HepG2 (cell line): ENCODE data around the gene PSMD1. TPM values are rescaled to one million over a fixed set of nuclear protein-coding genes. Genes with fewer than 3 reads are reported as not detected.

Experiments
- AGO2 ChIP-seq: fragments of 200-400 bp; formaldehyde crosslinking; optimal IDR thresholded peaks from 2 replicates; pipeline ENCODE3; 2017; ENCODE audit warnings: mild to moderate bottlenecking, low read depth, low read length, moderate library complexity
- BATF2 ChIP-seq: sonication (generic); formaldehyde crosslinking; IDR thresholded peaks from 2 replicates; pipeline ENCODE4 v1.8.0; 2022; ENCODE audit warnings: mild to moderate bottlenecking, missing genetic modification reagents, moderate library complexity
- HNF4G ChIP-seq, 2 experiments: sonication (generic) in 1 of 2; formaldehyde crosslinking in 1 of 2; IDR thresholded peaks; 2 replicates each; pipeline versions ENCODE4 v1.4.0 to v1.6.1; 2011 to 2020; ENCODE audit warnings: borderline replicate concordance in 2 of 2, low read depth in 2 of 2, mild to moderate bottlenecking in 2 of 2, low read length in 1 of 2, missing genetic modification reagents in 1 of 2, moderate library complexity in 1 of 2
- NAIF1 ChIP-seq: sonication (generic); formaldehyde crosslinking; IDR thresholded peaks from 2 replicates; pipeline ENCODE4 v1.5.0; 2020; ENCODE audit warnings: mild to moderate bottlenecking, missing genetic modification reagents, borderline replicate concordance
- PATZ1 ChIP-seq: sonication (generic); formaldehyde crosslinking; IDR thresholded peaks from 2 replicates; pipeline ENCODE4 v1.4.0; 2020; ENCODE audit warnings: missing genetic modification reagents
- RAD21 ChIP-seq: fragments of 450-650 bp; formaldehyde crosslinking; IDR thresholded peaks from 2 replicates; pipeline ENCODE4 v1.5.0; 2020; ENCODE audit warnings: mild to moderate bottlenecking
- RBAK ChIP-seq: sonication (generic); formaldehyde crosslinking; IDR thresholded peaks from 2 replicates; pipeline ENCODE4 v1.5.1; 2020; ENCODE audit warnings: mild to moderate bottlenecking, missing genetic modification reagents
- ZNF18 ChIP-seq: sonication (generic); formaldehyde crosslinking; IDR thresholded peaks from 2 replicates; pipeline ENCODE4 v1.8.0; 2022; ENCODE audit warnings: mild to moderate bottlenecking, missing genetic modification reagents; ENCODE audit not compliant: insufficient replicate concordance
- ZNF20 ChIP-seq: sonication (generic); formaldehyde crosslinking; IDR thresholded peaks from 2 replicates; pipeline ENCODE4 v1.4.0; 2020; ENCODE audit warnings: mild to moderate bottlenecking, moderate library complexity, missing genetic modification reagents
- ZNF331 ChIP-seq: sonication (generic); formaldehyde crosslinking; IDR thresholded peaks from 2 replicates; pipeline ENCODE4 v1.4.0; 2020; ENCODE audit warnings: missing genetic modification reagents
- ZNF556 ChIP-seq: sonication (generic); formaldehyde crosslinking; IDR thresholded peaks from 2 replicates; pipeline ENCODE4 v1.4.0; 2020; ENCODE audit warnings: mild to moderate bottlenecking, missing genetic modification reagents, borderline replicate concordance
- ZNF746 ChIP-seq: sonication (generic); formaldehyde crosslinking; IDR thresholded peaks from 2 replicates; pipeline ENCODE4 v1.8.0; 2022; ENCODE audit warnings: mild to moderate bottlenecking, missing genetic modification reagents
- ZNF891 ChIP-seq: sonication (generic); formaldehyde crosslinking; IDR thresholded peaks from 2 replicates; pipeline ENCODE4 v1.5.0; 2020; ENCODE audit warnings: mild to moderate bottlenecking, missing genetic modification reagents
- polyA plus RNA-seq, 8 experiments: library from polyadenylated mRNA; depleted of rRNA in 3 of 8; stranded (reverse) in 7 of 8; unstranded in 1 of 8; fragments of >200 nt; fragmentation: Illumina TruSeq in 4 of 8; extraction: Trizol in 4 of 8; gene quantifications; 2 replicates each; pipeline versions ENCODE4 v1.2.1 to v1.2.3, GENCODE V29; 2011 to 2016; ENCODE audit warnings: low read depth in 4 of 8, missing spikeins in 1 of 8, mixed read lengths in 1 of 8; ENCODE audit not compliant: insufficient read depth in 1 of 8
- total RNA-seq, 5 experiments: library from RNA; depleted of rRNA; stranded (reverse); fragments of >200 nt; fragmentation: Illumina TruSeq; extraction: Trizol; gene quantifications; 2 replicates each; pipeline ENCODE4 v1.2.3, GENCODE V29; 2016; ENCODE audit warnings: low read depth in 1 of 5
- TF ChIP-seq, protein P1 (sequence below): sonication (generic); formaldehyde crosslinking; IDR thresholded peaks from 2 replicates; pipeline ENCODE4 v1.8.0; 2022; ENCODE audit warnings: mild to moderate bottlenecking, missing genetic modification reagents
- TF ChIP-seq, protein P2 (sequence below): sonication (generic); formaldehyde crosslinking; IDR thresholded peaks from 2 replicates; pipeline ENCODE4 v1.5.0; 2020; ENCODE audit warnings: missing genetic modification reagents
- TF ChIP-seq, protein P3 (sequence below): sonication (generic); formaldehyde crosslinking; IDR thresholded peaks from 2 replicates; pipeline ENCODE4 v1.5.0; 2020; ENCODE audit warnings: missing genetic modification reagents

PSMD1 gene
- total and polyA plus RNA-seq, 2 of the 13 experiments (the other 11 are each of a cell fraction or from before 2014, with no cell fraction given): 136 to 191 TPM

GRCh38 chr2:231037202-231037730, 19.4 kb upstream of the PSMD1 start, which contains the start of gene C2orf72 (continued):
- TF ChIP-seq ZNF18 (CRISPR knock-in tag): no peak
- TF ChIP-seq ZNF746 (CRISPR knock-in tag): no peak; the same call in 1 of the 2 replicates
- TF ChIP-seq, protein P1, sequence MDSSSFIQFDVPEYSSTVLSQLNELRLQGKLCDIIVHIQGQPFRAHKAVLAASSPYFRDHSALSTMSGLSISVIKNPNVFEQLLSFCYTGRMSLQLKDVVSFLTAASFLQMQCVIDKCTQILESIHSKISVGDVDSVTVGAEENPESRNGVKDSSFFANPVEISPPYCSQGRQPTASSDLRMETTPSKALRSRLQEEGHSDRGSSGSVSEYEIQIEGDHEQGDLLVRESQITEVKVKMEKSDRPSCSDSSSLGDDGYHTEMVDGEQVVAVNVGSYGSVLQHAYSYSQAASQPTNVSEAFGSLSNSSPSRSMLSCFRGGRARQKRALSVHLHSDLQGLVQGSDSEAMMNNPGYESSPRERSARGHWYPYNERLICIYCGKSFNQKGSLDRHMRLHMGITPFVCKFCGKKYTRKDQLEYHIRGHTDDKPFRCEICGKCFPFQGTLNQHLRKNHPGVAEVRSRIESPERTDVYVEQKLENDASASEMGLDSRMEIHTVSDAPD: no peak
- TF ChIP-seq PATZ1 (CRISPR knock-in tag): peak; percentile 96
- 0 out of 2 replicates have a peak, but pooled peaks have one; percentile 45 for TF ChIP-seq BATF2 (CRISPR knock-in tag)
- TF ChIP-seq RBAK (CRISPR knock-in tag): no peak
- no peak for TF ChIP-seq HNF4G (IDR thresholded peaks at IDR 0.05; ENCODE audit: borderline replicate concordance, low read depth, low read length)
- 0 out of 2 replicates have a peak, but pooled peaks have one; percentile 24 for TF ChIP-seq HNF4G (CRISPR knock-in tag; IDR thresholded peaks at IDR 0.05; ENCODE audit: borderline replicate concordance, low read depth)
- no peak for TF ChIP-seq ZNF556 (CRISPR knock-in tag)
- TF ChIP-seq, protein P2, sequence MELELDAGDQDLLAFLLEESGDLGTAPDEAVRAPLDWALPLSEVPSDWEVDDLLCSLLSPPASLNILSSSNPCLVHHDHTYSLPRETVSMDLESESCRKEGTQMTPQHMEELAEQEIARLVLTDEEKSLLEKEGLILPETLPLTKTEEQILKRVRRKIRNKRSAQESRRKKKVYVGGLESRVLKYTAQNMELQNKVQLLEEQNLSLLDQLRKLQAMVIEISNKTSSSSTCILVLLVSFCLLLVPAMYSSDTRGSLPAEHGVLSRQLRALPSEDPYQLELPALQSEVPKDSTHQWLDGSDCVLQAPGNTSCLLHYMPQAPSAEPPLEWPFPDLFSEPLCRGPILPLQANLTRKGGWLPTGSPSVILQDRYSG (CRISPR knock-in tag): 0 out of 2 replicates have a peak, but pooled peaks have one; percentile 33
- TF ChIP-seq AGO2: no peak
- no peak for TF ChIP-seq NAIF1 (CRISPR knock-in tag)
- peak; percentile 12; the same call in 1 of the 2 replicates for TF ChIP-seq ZNF331 (CRISPR knock-in tag)
- TF ChIP-seq RAD21 (CRISPR knock-in tag): peak; percentile 44
- TF ChIP-seq ZNF891 (CRISPR knock-in tag): no peak
- TF ChIP-seq ZNF20 (CRISPR knock-in tag): no peak
- TF ChIP-seq, protein P3, sequence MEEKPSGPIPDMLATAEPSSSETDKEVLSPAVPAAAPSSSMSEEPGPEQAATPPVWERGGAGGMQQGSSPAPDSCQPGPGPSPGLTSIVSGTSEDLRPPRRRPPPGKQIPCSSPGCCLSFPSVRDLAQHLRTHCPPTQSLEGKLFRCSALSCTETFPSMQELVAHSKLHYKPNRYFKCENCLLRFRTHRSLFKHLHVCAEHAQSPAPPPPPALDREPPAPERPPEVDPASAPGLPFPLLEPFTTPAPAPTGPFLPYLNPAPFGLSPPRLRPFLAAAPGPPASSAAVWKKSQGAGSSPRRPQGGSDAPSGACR (CRISPR knock-in tag): no peak
